Activated T-cell treated with anti-CD3 and anti-CD28 coated beads, Interleukin-2, amount 50 U/mL, for 1 hour (primary cell): Measurements from ENCODE around the gene DIPK1A.

Source experiments
- DNase-seq: peaks from one replicate; pipeline ENCODE4 v3.0.0-alpha.2; 2020

Gene DIPK1A

GRCh38 chr1:92961131-92961895, at the start of gene DIPK1A:
Gene DIPK1A, minus strand, starts transcription at chr1:92961462. Its CDS starts 33 bp downstream, at chr1:92961429.
- DNase-seq: peak; percentile 82

- no peak for DNase-seq
Observed at GRCh38 chr1:93007941-93008577, 46.8 kb upstream of the DIPK1A start.

- DNase-seq: no peak
Observed at GRCh38 chr1:93005252-93005598, 44.0 kb upstream of the DIPK1A start.

DNA sequence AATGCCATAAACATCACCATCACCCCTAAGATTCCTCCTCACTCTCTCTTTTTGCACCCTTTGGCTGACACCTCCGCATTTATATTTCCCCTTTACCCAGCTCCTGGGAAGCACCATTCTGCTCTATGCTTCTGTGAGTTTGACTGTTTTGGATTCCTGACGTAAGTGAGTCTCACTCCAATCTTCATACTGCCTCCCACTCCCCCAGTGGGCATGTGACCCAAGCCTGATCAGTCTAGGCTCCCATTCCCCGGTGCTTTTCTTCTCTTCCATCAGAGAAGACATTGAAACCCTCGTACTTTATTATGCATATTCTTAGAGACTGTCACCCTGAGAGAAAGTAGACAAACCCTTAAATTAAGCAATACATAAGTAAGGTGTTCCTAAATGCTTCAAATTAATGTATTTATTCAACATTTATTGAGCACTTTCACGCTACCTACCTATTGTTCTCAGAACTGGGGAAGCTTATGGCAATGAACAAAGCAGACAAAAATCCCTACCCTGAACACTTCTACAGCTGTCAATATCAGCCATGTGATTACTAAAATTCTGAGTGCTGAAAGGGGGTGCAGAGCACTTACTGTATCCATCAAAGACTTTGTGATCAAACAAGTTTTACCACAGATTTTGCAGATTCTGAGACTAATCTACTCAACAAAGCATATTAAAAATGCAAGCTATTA, 43.4 kb upstream of the DIPK1A start:
- DNase-seq: no peak

- no peak for DNase-seq
Observed at GRCh38 chr1:93003981-93004380, 42.7 kb upstream of the DIPK1A start.

DNA sequence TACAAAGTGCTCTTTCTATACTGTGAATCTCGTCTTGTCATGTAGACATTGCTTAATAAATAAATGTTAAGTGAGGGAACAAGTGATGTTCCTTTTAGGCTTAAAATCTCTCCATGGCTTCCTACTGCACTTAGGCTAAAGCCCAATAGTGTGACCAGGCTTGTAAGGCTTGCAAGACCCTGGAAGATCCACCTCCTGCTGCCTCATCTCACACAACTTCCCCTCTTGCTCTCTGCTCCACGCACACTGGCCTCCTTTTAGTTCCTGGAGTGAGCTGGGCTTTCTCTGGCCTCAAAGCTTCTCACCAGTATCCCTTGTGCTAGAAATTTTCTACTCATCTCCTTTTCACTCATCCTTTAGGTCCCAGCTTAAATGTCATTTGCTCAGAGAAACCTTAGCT, 41.5 kb upstream of the DIPK1A start:
- DNase-seq: no peak

DNA sequence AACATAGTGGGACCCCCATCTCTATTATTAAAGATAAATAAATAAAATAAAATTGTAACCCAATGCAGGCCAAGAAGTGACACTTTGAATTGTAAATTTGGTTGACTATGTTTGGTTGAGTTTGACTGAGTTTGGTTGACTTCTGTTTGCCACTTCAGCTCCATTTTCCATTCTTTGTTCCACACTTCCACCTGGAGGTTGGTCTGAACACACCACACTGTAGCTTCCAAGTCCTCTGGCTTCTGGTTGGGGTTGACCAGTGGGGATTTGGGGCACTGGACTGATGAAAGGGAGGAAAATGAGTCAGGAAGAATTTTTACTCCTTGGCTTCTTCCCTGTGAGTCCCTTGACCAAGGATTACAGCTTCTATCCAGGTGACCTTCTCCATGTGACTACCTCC, 40.6 kb upstream of the DIPK1A start:
- DNase-seq: no peak

DNA sequence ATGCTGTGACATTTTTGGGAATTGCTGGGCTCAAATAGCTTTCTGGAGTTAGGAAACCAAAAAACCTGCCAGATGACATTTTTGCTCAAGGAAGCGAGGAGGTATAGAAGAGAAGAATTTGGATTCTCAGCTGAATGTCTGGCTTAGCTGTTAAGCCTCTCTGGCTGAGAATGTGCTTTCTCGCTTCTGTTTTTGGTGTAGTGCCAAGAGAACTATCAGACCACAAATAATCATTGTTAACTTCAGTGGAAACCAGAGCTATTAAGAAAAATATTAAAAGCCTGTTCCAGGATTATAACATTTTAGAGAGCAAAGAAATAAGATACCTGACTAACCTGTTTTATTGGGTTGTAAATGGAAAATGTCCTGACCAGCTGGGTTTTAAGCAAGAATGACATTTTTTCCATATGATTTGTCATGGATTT, 39.5 kb upstream of the DIPK1A start:
- DNase-seq: no peak

- no peak for DNase-seq
Observed at GRCh38 chr1:93000291-93000690, 39.0 kb upstream of the DIPK1A start.

- DNase-seq: no peak
Observed at GRCh38 chr1:92998821-92999220, 37.6 kb upstream of the DIPK1A start.

DNA sequence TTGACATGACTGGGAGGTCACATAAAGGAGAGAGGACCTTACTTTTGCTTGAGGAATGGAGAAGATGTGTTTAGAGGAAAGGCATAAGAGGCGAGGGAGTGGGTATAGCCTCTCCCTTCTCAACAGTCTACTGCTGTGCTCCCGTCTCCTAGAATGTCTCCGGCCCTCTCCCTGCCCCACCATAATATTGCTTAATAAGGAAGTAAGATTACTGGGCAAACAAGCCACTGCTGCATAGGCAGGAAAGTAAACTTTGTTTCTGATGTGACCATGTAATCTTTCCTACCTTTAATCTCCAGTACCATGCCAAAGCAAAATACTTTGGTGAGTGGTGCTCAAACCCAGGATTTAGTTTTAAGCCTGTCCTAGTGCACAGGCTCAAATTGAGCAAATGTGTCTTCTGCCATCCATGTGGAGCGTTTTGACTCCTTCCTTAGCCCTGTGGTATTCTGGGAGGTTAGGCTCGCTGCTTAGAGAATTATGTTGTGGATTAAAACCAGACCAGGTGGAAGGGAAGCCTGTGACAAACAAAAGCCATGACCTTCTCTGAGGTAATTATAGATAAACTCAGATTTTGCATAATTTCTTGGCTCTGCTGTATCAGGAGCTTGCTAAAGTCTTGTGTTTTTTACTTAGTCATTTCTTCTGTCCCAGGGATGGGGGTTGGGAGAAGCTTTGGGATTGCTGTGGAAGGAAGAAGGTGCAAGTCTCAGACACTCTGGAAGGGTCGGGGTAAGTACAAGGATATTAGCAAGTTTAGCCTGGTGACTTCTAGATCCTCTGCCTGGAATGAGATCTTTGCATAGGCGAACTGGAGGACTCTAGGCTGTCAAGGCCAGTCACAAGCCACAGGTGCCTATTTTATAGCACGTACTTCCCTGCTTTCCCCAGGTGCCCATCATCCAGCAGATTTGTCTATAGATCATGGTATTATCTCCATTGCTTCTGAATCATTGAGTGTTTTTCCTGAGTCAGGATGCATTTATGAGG, 34.5 kb upstream of the DIPK1A start:
- DNase-seq: no peak

DNA sequence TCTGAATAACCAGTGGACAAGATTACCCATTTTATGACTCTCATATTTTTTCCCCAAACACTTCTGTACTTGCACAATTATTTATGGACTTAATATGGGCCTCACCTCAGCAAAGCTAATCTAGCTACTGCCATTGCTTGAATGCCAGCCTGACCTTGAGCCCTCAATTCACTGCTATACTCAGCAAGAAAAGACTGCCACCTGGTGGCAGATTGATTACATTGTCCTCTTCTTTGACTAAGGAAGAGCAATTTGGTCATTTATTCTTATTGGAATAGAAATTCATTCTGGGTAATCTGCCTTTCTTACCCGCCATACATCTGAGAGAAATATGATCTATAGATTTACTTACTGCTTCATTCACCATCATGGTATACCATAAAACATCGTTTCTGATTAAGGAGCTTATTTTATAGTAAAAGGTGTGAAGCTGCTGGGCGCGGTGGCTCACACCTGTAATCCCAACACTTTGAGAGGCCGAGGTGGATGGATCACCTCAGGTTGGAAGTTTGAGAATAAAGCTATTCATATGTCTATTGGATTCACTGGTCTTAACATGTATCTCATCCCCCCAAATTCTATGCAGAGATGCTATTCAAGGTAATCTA, 32.9 kb upstream of the DIPK1A start:
- no peak for DNase-seq

DNA sequence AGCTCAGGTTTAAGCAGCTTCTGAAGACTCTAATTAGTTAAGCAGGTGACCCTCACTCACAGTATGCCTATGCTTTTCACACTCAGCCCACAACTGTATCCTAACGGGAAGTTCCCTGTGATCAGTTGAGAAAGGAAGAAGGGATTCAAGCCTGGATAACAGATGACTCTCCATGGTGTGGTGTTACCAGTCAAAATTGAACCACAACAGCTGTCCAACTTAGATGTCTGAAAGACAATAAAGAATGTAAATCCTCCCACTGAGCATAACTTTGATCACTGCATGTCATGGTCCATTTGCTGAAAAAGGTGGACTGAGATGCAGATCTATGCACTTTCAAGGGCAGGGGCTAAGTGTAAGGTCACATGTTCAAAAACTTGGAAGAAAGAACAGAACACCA, 32.3 kb upstream of the DIPK1A start:
- DNase-seq: no peak

DNA sequence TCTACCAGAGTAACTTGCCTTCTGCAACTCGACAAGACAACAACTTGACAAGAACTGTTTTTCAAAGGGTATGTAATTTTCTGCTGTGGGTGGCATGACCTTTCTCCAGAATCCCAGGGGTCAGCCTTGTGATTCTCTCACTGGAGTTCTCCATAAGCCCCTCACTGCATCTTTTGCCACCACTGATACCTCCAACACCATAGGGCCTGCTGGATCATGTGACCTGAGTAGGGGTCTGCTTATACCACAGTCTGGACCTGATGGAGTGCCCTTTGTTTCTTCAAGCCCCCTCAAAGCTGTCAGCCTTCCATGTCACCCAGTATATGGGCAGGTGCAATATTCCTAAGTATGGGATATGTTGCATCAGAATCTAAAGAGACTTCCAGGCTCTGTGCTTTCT, 31.6 kb upstream of the DIPK1A start:
- no peak for DNase-seq

- no peak for DNase-seq
Observed at GRCh38 chr1:92992054-92992453, 30.8 kb upstream of the DIPK1A start.

DNA sequence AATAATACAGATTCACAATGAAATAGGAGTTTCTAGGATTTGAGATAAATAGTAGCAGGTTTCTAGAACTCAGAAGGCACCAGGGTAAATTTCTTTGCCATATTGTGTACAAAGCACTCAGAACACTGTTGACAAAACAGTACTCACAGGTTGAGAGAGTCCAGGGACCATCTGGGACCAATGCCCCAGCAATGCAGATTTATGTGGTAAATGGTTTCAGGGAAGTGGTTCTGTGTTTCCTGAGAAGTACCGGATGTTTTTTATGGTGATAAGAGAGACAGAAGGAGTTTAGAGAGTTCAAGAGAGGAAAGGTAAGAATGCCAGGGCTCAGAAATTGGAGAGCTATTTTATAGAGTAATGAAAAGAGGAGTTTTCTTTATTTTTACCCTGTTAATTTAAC, 29.6 kb upstream of the DIPK1A start:
- DNase-seq: no peak

- DNase-seq: no peak
Observed at GRCh38 chr1:92989936-92990583, 28.8 kb upstream of the DIPK1A start.

DNA sequence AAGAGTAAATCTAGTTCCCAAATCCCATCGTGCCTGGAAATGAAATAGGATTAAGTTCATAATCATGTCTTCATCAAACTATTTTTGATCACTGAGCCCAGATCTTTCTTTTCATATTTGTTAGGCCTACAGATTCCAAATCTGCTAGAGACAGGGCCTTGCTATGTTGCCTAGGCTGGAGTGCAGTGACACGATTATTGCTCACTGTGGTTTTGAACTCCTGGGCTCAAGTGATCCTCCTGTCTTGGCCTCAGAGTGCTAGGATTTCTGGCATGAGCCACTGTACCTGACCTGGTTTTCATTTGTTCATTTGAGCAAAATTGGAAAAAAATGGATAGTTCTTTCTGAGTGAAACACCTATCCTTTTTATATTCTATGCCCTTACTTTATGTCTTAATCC, 28.0 kb upstream of the DIPK1A start:
- DNase-seq: no peak

- DNase-seq: no peak
Observed at GRCh38 chr1:92987462-92987861, 26.2 kb upstream of the DIPK1A start.

GRCh38 chr1:92985101-92985500, 23.8 kb upstream of the DIPK1A start:
- DNase-seq: no peak

GRCh38 chr1:92980732-92981647, 19.7 kb upstream of the DIPK1A start:
- DNase-seq: peak; percentile 44
